ENCODE results near the gene QPCTL.
"Not testable (repeated sequence)": the region's sequence is repeated elsewhere in the genome, so short reads cannot be mapped to it uniquely, and the experiment has no call there.

The QPCTL gene

GRCh38 chr19:45717983-45718650, 25.7 kb downstream of the QPCTL start:
- no peak for DNase-seq

GRCh38 chr19:45720065-45720464, 27.6 kb downstream of the QPCTL start:
- DNase-seq, result not testable (repeated sequence)

GRCh38 chr19:45728683-45729082, 36.2 kb downstream of the QPCTL start:
- not testable (repeated sequence) for DNase-seq

GRCh38 chr19:45729800-45730290, 37.4 kb downstream of the QPCTL start:
- DNase-seq, result peak; percentile 28

- DNase-seq, result peak; percentile 98
Observed at GRCh38 chr19:45730368-45731288, 38.2 kb downstream of the QPCTL start, which contains the start of gene FBXO46. Gene FBXO46, minus strand, starts transcription at chr19:45730896. Its CDS starts 17,401 bp downstream, at chr19:45713495.

GRCh38 chr19:45733160-45733810, 40.8 kb downstream of the QPCTL start, which contains the start of gene MEIOSIN:
Gene MEIOSIN, plus strand, starts transcription at chr19:45733439. Its CDS starts 1,938 bp downstream, at chr19:45735377.
- DNase-seq, result no peak

GRCh38 chr19:45739498-45740439, 47.3 kb downstream of the QPCTL start:
- no peak for DNase-seq

- no peak for DNase-seq
Observed at GRCh38 chr19:45742969-45743368, 50.5 kb downstream of the QPCTL start.

- DNase-seq, result no peak
Observed at GRCh38 chr19:45745606-45746005, 53.1 kb downstream of the QPCTL start.

GRCh38 chr19:45746866-45747265, 54.4 kb downstream of the QPCTL start:
- DNase-seq, result no peak

GRCh38 chr19:45747513-45747912, 55.0 kb downstream of the QPCTL start:
- no peak for DNase-seq

GRCh38 chr19:45751483-45751882, 59.0 kb downstream of the QPCTL start:
- DNase-seq, result not testable (repeated sequence)

- no peak for DNase-seq
Observed at GRCh38 chr19:45752639-45753038, 60.2 kb downstream of the QPCTL start.

GRCh38 chr19:45753548-45753947, 61.1 kb downstream of the QPCTL start:
- DNase-seq, result no peak
